Measurements from ENCODE around the gene SLC41A2.

GRCh38 chr12:104959335-104959841 is 1.3 kb upstream of the SLC41A2 start:
- no peak for TF ChIP-seq POLR2A (IDR thresholded peaks at IDR 0.05)
- no peak for TF ChIP-seq CTCF (IDR thresholded peaks at IDR 0.05 in 8 of 11, conservative IDR thresholded peaks at IDR 0.05 in 3 of 11)

Data from spleen (tissue), 7 donors.